CD4-positive, alpha-beta T cell (primary cell): ENCODE results near the gene KCNK3. TPM values are rescaled to one million over a fixed set of nuclear protein-coding genes. Genes with fewer than 3 reads are reported as not detected.

Source experiments
- ATAC-seq: fragments of 200-7000 bp; cut with Tn5 transposase; one replicate; pipeline ENCODE4 v1.10.0; 2022; ENCODE audit warnings: mild to moderate bottlenecking; ENCODE audit not compliant: poor library complexity
- CTCF ChIA-PET: fragments of 350-600 bp; sonication (Branson Sonifier 250); formaldehyde crosslinking; loops from one replicate; lab custom pipeline; 2021; ENCODE audit warnings: antibody characterized with exemption, inconsistent platforms; lab: Charles Lee
- POLR2A ChIA-PET: fragments of 350-600 bp; sonication (Branson Sonifier 250); formaldehyde crosslinking; loops from one replicate; lab custom pipeline; 2021; ENCODE audit warnings: antibody characterized with exemption, inconsistent platforms; lab: Charles Lee
- DNase-seq, 14 experiments: peaks; one replicate each; pipeline ENCODE4 v3.0.0-alpha.2; 2013 to 2020; ENCODE audit warnings: mixed read lengths in 2 of 14
- H3K27ac ChIP-seq, 2 donors: one replicate each; pipeline versions ENCODE4 v1.5.1 to v1.7.0; 2013; ENCODE audit warnings: low read length in 2 of 2, low read depth in 1 of 2, mild to moderate bottlenecking in 1 of 2
- H3K27me3 ChIP-seq, 2 experiments: 1 replicate in 1 of 2; 2 replicates in 1 of 2; pipeline versions ENCODE4 v1.6.1 to v1.7.0; 2013; ENCODE audit warnings: low read length in 2 of 2, control low read depth in 1 of 2, mild to moderate bottlenecking in 1 of 2, moderate library complexity in 1 of 2; ENCODE audit not compliant: insufficient read depth in 2 of 2, control insufficient read depth in 1 of 2
- H3K36me3 ChIP-seq: one replicate; pipeline ENCODE4 v1.6.1; 2013; ENCODE audit warnings: low read length, control low read depth; ENCODE audit not compliant: insufficient read depth
- H3K4me1 ChIP-seq: one replicate; pipeline ENCODE4 v1.6.1; 2013; ENCODE audit warnings: low read length, control low read depth; ENCODE audit not compliant: insufficient read depth
- H3K4me3 ChIP-seq: one replicate; pipeline ENCODE4 v1.5.1; 2013; ENCODE audit warnings: mild to moderate bottlenecking, low read length, moderate library complexity
- H3K9me3 ChIP-seq, 2 experiments: 1 replicate in 1 of 2; 2 replicates in 1 of 2; pipeline versions ENCODE4 v1.6.1 to v1.7.0; 2013; ENCODE audit warnings: low read length in 2 of 2, mild to moderate bottlenecking in 2 of 2, control low read depth in 1 of 2, moderate library complexity in 1 of 2; ENCODE audit not compliant: control insufficient read depth in 1 of 2, insufficient read depth in 1 of 2
- H3K27ac Mint-ChIP-seq: one replicate; pipeline ENCODE4 v1.8.0; 2020; ENCODE audit warnings: mixed read lengths
- H3K27me3 Mint-ChIP-seq: one replicate; pipeline ENCODE4 v1.8.0; 2021; ENCODE audit warnings: mixed read lengths
- H3K36me3 Mint-ChIP-seq: one replicate; pipeline ENCODE4 v1.8.0; 2021; ENCODE audit warnings: low read depth, mixed read lengths
- H3K4me1 Mint-ChIP-seq: one replicate; pipeline ENCODE4 v1.8.0; 2021; ENCODE audit warnings: low read depth, mixed read lengths
- H3K4me3 Mint-ChIP-seq: one replicate; pipeline ENCODE4 v1.8.0; 2020; ENCODE audit warnings: mild to moderate bottlenecking, mixed read lengths
- H3K9me3 Mint-ChIP-seq: one replicate; pipeline ENCODE4 v1.8.0; 2020; ENCODE audit warnings: mixed read lengths
- CTCF ChIP-seq: fragments of 200-600 bp; IDR thresholded peaks from one replicate; pipeline ENCODE4 v1.8.0; 2022; ENCODE audit warnings: antibody characterized with exemption, mild to moderate bottlenecking
- intact Hi-C, 2 experiments: fragments of 100-400 bp; cut with DNase I in 1 of 2; cut with micrococcal nuclease in 1 of 2; formaldehyde crosslinking; loops; one replicate each; pipeline versions ENCODE4 v1.15.1 to v1.9.0; 2023 to 2025; cut with DNase I, micrococcal nuclease
- total RNA-seq, 174 experiments: library from RNA in 2 of 174; stranded (reverse) in 2 of 174; gene quantifications; one replicate each; pipeline ENCODE4 v1.2.3 and lab custom pipeline; 2021 to 2026

Gene KCNK3
- total RNA-seq, 2 experiments from 2014 or later = not detected

GRCh38 chr2:26756337-26756736 lies 63.8 kb downstream of the KCNK3 start:
- TF ChIP-seq CTCF = no peak
- ChIA-PET CTCF (no interaction called here), POLR2A (no interaction called here)
- no peak overlapping the region for H3K27ac ChIP-seq
- ATAC-seq (no peak), DNase-seq (no peak)
- no peak overlapping the region for H3K4me3 ChIP-seq
- no peaks in the 10 kb centered on the region for H3K27me3 Mint-ChIP-seq
- no peaks in the 10 kb centered on the region for H3K36me3 Mint-ChIP-seq
- no peaks in the 10 kb centered on the region for H3K27me3 ChIP-seq
- H3K36me3 ChIP-seq = no peaks in the 10 kb centered on the region
- no peaks in the 10 kb centered on the region for H3K4me1 Mint-ChIP-seq
- no peaks in the 10 kb centered on the region for H3K9me3 Mint-ChIP-seq
- H3K9me3 ChIP-seq = no peaks in the 10 kb centered on the region
- H3K27ac Mint-ChIP-seq = no peak overlapping the region
- H3K4me3 Mint-ChIP-seq = peak overlapping the region; percentile 25
- H3K4me1 ChIP-seq = no peaks in the 10 kb centered on the region
- intact Hi-C loops = no loop called here

GRCh38 chr2:26757873-26758789 lies 65.6 kb downstream of the KCNK3 start:
- no peak for DNase-seq
- Mint-ChIP-seq H3K4me3 (no peak overlapping the region), H3K4me1 (no peaks in the 10 kb centered on the region), H3K27ac (no peak overlapping the region), H3K36me3 (no peaks in the 10 kb centered on the region), H3K27me3 (no peaks in the 10 kb centered on the region), H3K9me3 (no peaks in the 10 kb centered on the region)
- intact Hi-C loops = no loop called here
- Histone ChIP-seq H3K27ac (no peak overlapping the region), H3K4me1 (peaks cover 1% of the 10 kb centered on the region), H3K27me3 (no peaks in the 10 kb centered on the region), H3K36me3 (no peaks in the 10 kb centered on the region), H3K9me3 (no peaks in the 10 kb centered on the region), H3K4me3 (no peak overlapping the region)
- TF ChIP-seq CTCF = no peak
- CTCF ChIA-PET = no interaction called here
- no peak for ATAC-seq
- POLR2A ChIA-PET = no interaction called here

- no peak overlapping the region for H3K27ac Mint-ChIP-seq
- POLR2A ChIA-PET = no interaction called here
- CTCF ChIA-PET = no interaction called here
Observed at GRCh38 chr2:26758790-26759321, 66.3 kb downstream of the KCNK3 start.

More at GRCh38 chr2:26758790-26759321, 66.3 kb downstream of the KCNK3 start:
- Mint-ChIP-seq H3K4me1 (no peaks in the 10 kb centered on the region), H3K27me3 (no peaks in the 10 kb centered on the region), H3K4me3 (no peak overlapping the region), H3K9me3 (no peaks in the 10 kb centered on the region), H3K36me3 (peaks cover 4% of the 10 kb centered on the region)
- H3K9me3 ChIP-seq = no peaks in the 10 kb centered on the region
- DNase-seq (no peak), ATAC-seq (no peak)
- H3K36me3 ChIP-seq = no peaks in the 10 kb centered on the region
- TF ChIP-seq CTCF = no peak
- no peaks in the 10 kb centered on the region for H3K27me3 ChIP-seq
- peaks cover 9% of the 10 kb centered on the region for H3K4me1 ChIP-seq
- no peak overlapping the region for H3K4me3 ChIP-seq
- H3K27ac ChIP-seq = no peak overlapping the region
- intact Hi-C loops = no loop called here
